ENCODE measurements around the gene RHPN2.
A peak's percentile ranks its signal among the peaks of the same experiment; 100 is the strongest.
"Not testable (repeated sequence)": the region's sequence is repeated elsewhere in the genome, so short reads cannot be mapped to it uniquely, and the experiment has no call there.

Gene RHPN2

GRCh38 chr19:33024398-33024797 is 40.3 kb downstream of the RHPN2 start:
- ATAC-seq: no peak
- H3K4me1 Mint-ChIP-seq: no peaks in the 10 kb centered on the region
- DNase-seq: no peak
- no peak overlapping the region for H3K4me3 Mint-ChIP-seq
- H3K27ac Mint-ChIP-seq: no peak overlapping the region
- peaks cover 0 to 7% of the 10 kb centered on the region in 2 donors for H3K9me3 Mint-ChIP-seq
- no peaks in the 10 kb centered on the region for H3K27me3 Mint-ChIP-seq

GRCh38 chr19:33022472-33023116 is 42.1 kb downstream of the RHPN2 start:
- Mint-ChIP-seq H3K27ac (no peak overlapping the region), H3K4me3 (no peak overlapping the region)
- ATAC-seq: no peak

GRCh38 chr19:33010891-33011290 is 53.8 kb downstream of the RHPN2 start:
- not testable (repeated sequence) for H3K4me1 Mint-ChIP-seq, H3K4me3 Mint-ChIP-seq, H3K9me3 Mint-ChIP-seq, H3K27me3 Mint-ChIP-seq, ATAC-seq, DNase-seq
- H3K27ac Mint-ChIP-seq: peak overlapping the region in 1 of 2 donors; percentile 85

More at GRCh38 chr19:33022472-33023116, 42.1 kb downstream of the RHPN2 start:
- no peak for DNase-seq
- H3K9me3 Mint-ChIP-seq: no peaks in the 10 kb centered on the region
- H3K27me3 Mint-ChIP-seq: no peaks in the 10 kb centered on the region
- no peaks in the 10 kb centered on the region for H3K4me1 Mint-ChIP-seq

GRCh38 chr19:33008738-33009137 is 56.0 kb downstream of the RHPN2 start:
- ATAC-seq (no peak), DNase-seq (no peak)
- Mint-ChIP-seq H3K9me3 (no peaks in the 10 kb centered on the region), H3K27me3 (no peaks in the 10 kb centered on the region), H3K4me3 (no peak overlapping the region), H3K27ac (no peak overlapping the region), H3K4me1 (no peaks in the 10 kb centered on the region)

GRCh38 chr19:33005440-33005839 is 59.2 kb downstream of the RHPN2 start:
- H3K27me3 Mint-ChIP-seq: no peaks in the 10 kb centered on the region
- H3K27ac Mint-ChIP-seq: no peak overlapping the region

GRCh38 chr19:33003424-33004024 is 61.2 kb downstream of the RHPN2 start:
- peaks cover 15% of the 10 kb centered on the region for H3K4me1 Mint-ChIP-seq

More at GRCh38 chr19:33005440-33005839, 59.2 kb downstream of the RHPN2 start:
- H3K4me1 Mint-ChIP-seq: peaks cover 5% of the 10 kb centered on the region
- no peaks in the 10 kb centered on the region for H3K9me3 Mint-ChIP-seq
- ATAC-seq: no peak
- H3K4me3 Mint-ChIP-seq: no peak overlapping the region
- no peak for DNase-seq

GRCh38 chr19:33002126-33002865 is 62.4 kb downstream of the RHPN2 start:
- H3K27ac Mint-ChIP-seq, DNase-seq, H3K9me3 Mint-ChIP-seq: not testable (repeated sequence)

More at GRCh38 chr19:33003424-33004024, 61.2 kb downstream of the RHPN2 start:
- not testable (repeated sequence) for ATAC-seq, H3K27ac Mint-ChIP-seq, H3K9me3 Mint-ChIP-seq, DNase-seq, H3K4me3 Mint-ChIP-seq, H3K27me3 Mint-ChIP-seq

GRCh38 chr19:33000910-33001309 is 63.8 kb downstream of the RHPN2 start:
- ATAC-seq: no peak
- Mint-ChIP-seq H3K27me3 (no peaks in the 10 kb centered on the region), H3K9me3 (no peaks in the 10 kb centered on the region), H3K4me1 (peaks cover 15% of the 10 kb centered on the region), H3K4me3 (no peak overlapping the region), H3K27ac (no peak overlapping the region)
- DNase-seq: no peak

More at GRCh38 chr19:33002126-33002865, 62.4 kb downstream of the RHPN2 start:
- ATAC-seq, H3K4me3 Mint-ChIP-seq, H3K27me3 Mint-ChIP-seq: not testable (repeated sequence)
- peaks cover 15% of the 10 kb centered on the region for H3K4me1 Mint-ChIP-seq

- peak; percentile 52 for ATAC-seq
- no peak for DNase-seq
- H3K27ac Mint-ChIP-seq: peak overlapping the region; percentile 90 to 95
- H3K4me1 Mint-ChIP-seq: peaks cover 15% of the 10 kb centered on the region
- H3K27me3 Mint-ChIP-seq: no peaks in the 10 kb centered on the region
- H3K4me3 Mint-ChIP-seq: peak overlapping the region; percentile 7 to 41
- no peaks in the 10 kb centered on the region for H3K9me3 Mint-ChIP-seq
These were observed 64.2 kb downstream of the RHPN2 start for GRCh38 chr19:33000510-33000909.

GRCh38 chr19:32998722-32999121 is 66.0 kb downstream of the RHPN2 start:
- no peaks in the 10 kb centered on the region for H3K9me3 Mint-ChIP-seq
- peaks cover 15% of the 10 kb centered on the region for H3K4me1 Mint-ChIP-seq
- ATAC-seq (no peak), DNase-seq (no peak)
- no peaks in the 10 kb centered on the region for H3K27me3 Mint-ChIP-seq
- no peak overlapping the region for H3K4me3 Mint-ChIP-seq
- peak overlapping the region; percentile 27 to 89 for H3K27ac Mint-ChIP-seq

- ATAC-seq: no peak
- peaks cover 15% of the 10 kb centered on the region for H3K4me1 Mint-ChIP-seq
These were observed 66.9 kb downstream of the RHPN2 start for GRCh38 chr19:32997716-32998355.

GRCh38 chr19:32997061-32997464 is 67.6 kb downstream of the RHPN2 start:
- DNase-seq, H3K27me3 Mint-ChIP-seq, H3K4me3 Mint-ChIP-seq, H3K27ac Mint-ChIP-seq, H3K9me3 Mint-ChIP-seq, ATAC-seq: not testable (repeated sequence)
- peaks cover 15% of the 10 kb centered on the region for H3K4me1 Mint-ChIP-seq

More at GRCh38 chr19:32997716-32998355, 66.9 kb downstream of the RHPN2 start:
- no peak overlapping the region for H3K4me3 Mint-ChIP-seq
- no peaks in the 10 kb centered on the region for H3K27me3 Mint-ChIP-seq
- DNase-seq: no peak
- H3K9me3 Mint-ChIP-seq: no peaks in the 10 kb centered on the region
- peak overlapping the region in 1 of 2 donors; percentile 65 for H3K27ac Mint-ChIP-seq

- peaks cover 22% of the 10 kb centered on the region for H3K4me1 Mint-ChIP-seq
- H3K27ac Mint-ChIP-seq, DNase-seq, H3K27me3 Mint-ChIP-seq, H3K4me3 Mint-ChIP-seq, ATAC-seq, H3K9me3 Mint-ChIP-seq: not testable (repeated sequence)
These were observed 68.7 kb downstream of the RHPN2 start for GRCh38 chr19:32995966-32996365.

GRCh38 chr19:32988724-32989123 is 76.0 kb downstream of the RHPN2 start:
- Mint-ChIP-seq H3K4me3 (no peak overlapping the region), H3K27me3 (no peaks in the 10 kb centered on the region), H3K9me3 (no peaks in the 10 kb centered on the region), H3K27ac (no peak overlapping the region), H3K4me1 (peaks cover 7% of the 10 kb centered on the region)
- ATAC-seq (no peak), DNase-seq (no peak)

GRCh38 chr19:32988254-32988653 is 76.4 kb downstream of the RHPN2 start:
- not testable (repeated sequence) for H3K27me3 Mint-ChIP-seq, ATAC-seq, H3K4me1 Mint-ChIP-seq, H3K4me3 Mint-ChIP-seq, DNase-seq, H3K9me3 Mint-ChIP-seq, H3K27ac Mint-ChIP-seq
